HUDEP-2 (cell line): ENCODE measurements around the gene GPR137B.
"Not testable (repeated sequence)": the region's sequence is repeated elsewhere in the genome, so short reads cannot be mapped to it uniquely, and the experiment has no call there.

Experiments
- DNase-seq, 76 experiments: peaks; one replicate each; lab custom pipeline; 2025; ENCODE audit not compliant: unreplicated experiment in 76 of 76; lab: John Stamatoyannopoulos, UW

GPR137B gene

GRCh38 chr1:236181059-236181458 is 38.7 kb downstream of the GPR137B start:
- no peak for DNase-seq

- no peak for DNase-seq
These were observed 43.3 kb downstream of the GPR137B start for GRCh38 chr1:236185687-236186086.

- DNase-seq = not testable (repeated sequence)
These were observed 44.1 kb downstream of the GPR137B start for GRCh38 chr1:236186471-236186870.

- not testable (repeated sequence) for DNase-seq
These were observed 45.7 kb downstream of the GPR137B start for GRCh38 chr1:236188084-236188483.

- no peak for DNase-seq
These were observed 50.8 kb downstream of the GPR137B start for GRCh38 chr1:236193184-236193583.

- DNase-seq = no peak
These were observed 58.6 kb downstream of the GPR137B start for GRCh38 chr1:236200925-236201324.

GRCh38 chr1:236201786-236202185 is 59.4 kb downstream of the GPR137B start:
- no peak for DNase-seq

- no peak for DNase-seq
These were observed 61.7 kb downstream of the GPR137B start for GRCh38 chr1:236204039-236204438.

- DNase-seq = peak in 1 of 76 experiments; percentile 2
These were observed 62.3 kb downstream of the GPR137B start for GRCh38 chr1:236204656-236205055.

GRCh38 chr1:236206548-236206947 is 64.2 kb downstream of the GPR137B start:
- no peak for DNase-seq

GRCh38 chr1:236207121-236207520 is 64.8 kb downstream of the GPR137B start:
- no peak for DNase-seq

- no peak for DNase-seq
These were observed 65.2 kb downstream of the GPR137B start for GRCh38 chr1:236207569-236207968.

GRCh38 chr1:236209185-236209584 is 66.8 kb downstream of the GPR137B start:
- no peak for DNase-seq

- no peak for DNase-seq
These were observed 67.4 kb downstream of the GPR137B start for GRCh38 chr1:236209713-236210112.

GRCh38 chr1:236211815-236212214 is 69.5 kb downstream of the GPR137B start:
- DNase-seq = no peak

- DNase-seq = no peak
These were observed 71.2 kb downstream of the GPR137B start for GRCh38 chr1:236213534-236213933.

GRCh38 chr1:236214761-236215160 is 72.4 kb downstream of the GPR137B start:
- DNase-seq = no peak

GRCh38 chr1:236220473-236220872 is 78.1 kb downstream of the GPR137B start:
- DNase-seq = no peak

- DNase-seq = no peak
These were observed 80.3 kb downstream of the GPR137B start for GRCh38 chr1:236222632-236223031.

- DNase-seq = no peak
These were observed 86.1 kb downstream of the GPR137B start for GRCh38 chr1:236228411-236228810.

GRCh38 chr1:236235116-236235515 is 92.8 kb downstream of the GPR137B start:
- no peak for DNase-seq

- peak in 7 of 76 experiments; percentile 0 to 10 (median 4) for DNase-seq
These were observed 96.8 kb downstream of the GPR137B start for GRCh38 chr1:236239092-236239585.

- peak in 60 of 76 experiments; percentile 2 to 79 (median 31) for DNase-seq
These were observed 98.3 kb downstream of the GPR137B start for GRCh38 chr1:236240675-236241074.
